Tongue (tissue), 2 donors: ENCODE results near the gene IRF5. TPM values are rescaled to one million over a fixed set of nuclear protein-coding genes. Genes with fewer than 3 reads are reported as not detected.
"Not testable (repeated sequence)": the region's sequence is repeated elsewhere in the genome, so short reads cannot be mapped to it uniquely, and the experiment has no call there.

ENCODE experiments used
- DNase-seq: peaks from one replicate; pipeline ENCODE4 v3.0.0-alpha.2; 2015
- total RNA-seq: library from RNA; depleted of rRNA; stranded (reverse); fragments of >200 nt; gene quantifications from one replicate; pipeline ENCODE4 v1.2.3, GENCODE V29; 2014

Gene IRF5
- total RNA-seq, 1 donor from 2014 or later, result 1.2 TPM

GRCh38 chr7:128939075-128939860, 1.5 kb downstream of the IRF5 start:
- no peak for DNase-seq

DNA sequence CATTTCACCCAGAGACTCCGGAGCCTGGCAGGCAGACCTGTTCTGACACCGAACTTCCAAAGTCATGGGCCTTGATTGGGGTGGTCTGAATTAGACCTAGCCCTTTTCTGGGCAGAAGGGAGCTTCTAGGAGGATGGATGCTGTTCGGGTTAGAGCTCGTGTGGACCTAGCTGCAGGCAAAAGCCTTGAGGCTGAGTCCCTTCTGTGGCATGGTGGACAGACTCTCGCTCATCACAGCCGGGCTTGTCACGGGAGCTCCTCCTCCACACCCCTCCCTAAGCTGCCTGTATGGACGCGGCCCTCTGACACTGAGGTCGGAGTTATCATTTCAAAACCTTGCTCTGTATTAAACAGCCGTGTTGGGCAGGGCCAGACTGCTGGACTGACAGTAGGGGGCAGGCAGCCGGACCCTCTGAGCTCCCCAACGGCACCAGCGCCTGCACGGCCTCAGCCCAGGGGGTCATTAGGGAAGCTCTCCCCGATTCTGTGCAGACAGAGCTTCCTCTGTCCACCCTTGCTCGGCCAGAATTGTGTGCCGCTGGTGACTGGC, 2.2 kb downstream of the IRF5 start:
- no peak for DNase-seq

GRCh38 chr7:128940494-128941322, 3.0 kb downstream of the IRF5 start:
- DNase-seq, result no peak

- DNase-seq, result no peak
Observed at GRCh38 chr7:128941323-128941890, 3.7 kb downstream of the IRF5 start.

DNA sequence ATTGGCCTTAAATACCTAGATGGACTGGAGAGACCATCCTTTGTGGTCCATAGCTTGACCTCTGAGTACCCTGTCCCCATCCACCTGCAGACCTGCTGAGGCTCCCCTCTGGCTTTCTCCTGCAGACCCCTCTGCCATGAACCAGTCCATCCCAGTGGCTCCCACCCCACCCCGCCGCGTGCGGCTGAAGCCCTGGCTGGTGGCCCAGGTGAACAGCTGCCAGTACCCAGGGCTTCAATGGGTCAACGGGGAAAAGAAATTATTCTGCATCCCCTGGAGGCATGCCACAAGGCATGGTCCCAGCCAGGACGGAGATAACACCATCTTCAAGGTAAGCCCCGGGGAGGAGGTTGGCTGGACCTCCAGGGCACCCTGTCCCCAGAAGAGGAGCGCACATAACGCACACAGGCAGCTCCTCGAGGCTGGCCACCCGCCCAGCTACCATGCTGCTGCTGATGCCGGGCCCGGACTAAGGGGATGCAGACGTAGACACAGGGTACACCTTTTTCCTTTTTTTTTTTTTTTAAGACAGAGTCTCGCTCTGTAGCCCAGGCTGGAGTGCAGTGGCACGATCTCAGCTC, 4.3 kb downstream of the IRF5 start:
- no peak for DNase-seq

DNA sequence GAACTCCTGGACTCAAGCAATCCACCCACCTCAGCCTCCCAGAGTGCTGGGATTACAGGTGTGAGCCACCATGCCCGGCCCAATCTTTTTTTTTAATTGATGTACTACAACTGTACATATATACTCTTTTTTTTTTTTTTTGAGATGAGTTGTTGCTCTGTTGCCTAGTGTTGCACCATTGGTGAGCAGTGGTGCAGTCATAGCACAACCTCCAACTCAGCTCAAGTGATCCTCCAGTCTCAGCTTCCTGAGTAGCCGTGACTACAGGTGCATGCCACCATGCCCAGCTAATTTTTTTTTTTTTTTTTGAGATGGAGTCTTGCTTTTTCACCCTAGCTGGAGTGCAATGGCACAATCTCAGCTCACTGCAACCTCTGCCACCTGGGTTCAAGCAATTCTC, 5.5 kb downstream of the IRF5 start:
- DNase-seq, result not testable (repeated sequence)

DNA sequence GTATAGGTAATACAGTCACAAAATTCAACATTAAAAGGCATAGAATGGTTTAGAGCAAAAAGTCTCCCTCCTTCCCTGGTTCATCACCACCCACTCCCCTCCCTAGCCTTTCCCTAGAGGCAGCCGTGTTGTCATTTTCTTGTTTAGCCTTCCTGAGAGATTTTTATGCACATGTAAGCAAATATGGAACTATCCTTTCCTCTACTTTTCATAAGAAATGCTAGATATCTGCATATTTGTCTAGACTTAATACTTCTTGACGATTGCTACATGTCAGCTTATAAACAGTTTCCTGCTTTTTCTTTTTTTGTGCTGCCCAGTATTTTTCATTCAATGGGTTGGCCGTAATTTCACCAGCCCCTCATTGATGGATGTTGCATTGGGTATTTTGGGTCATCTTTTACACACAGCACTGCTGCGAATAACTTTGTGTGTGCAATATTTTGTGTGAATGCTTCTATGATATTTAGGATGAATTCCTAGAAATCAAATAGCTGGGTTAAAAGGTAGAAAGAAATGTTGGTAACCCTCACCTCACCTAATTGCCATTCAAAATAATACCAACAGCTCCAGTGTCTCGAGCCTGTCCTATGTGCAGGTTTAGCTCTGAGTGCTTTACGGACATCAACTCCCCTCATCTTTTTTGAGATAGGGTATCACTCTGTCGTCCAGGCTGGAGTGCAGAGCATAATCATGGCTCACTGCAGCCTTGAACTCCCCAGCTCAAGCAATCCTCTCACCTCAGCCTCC, 6.9 kb downstream of the IRF5 start:
- DNase-seq, result no peak

- no peak for DNase-seq
Observed at GRCh38 chr7:128945668-128946366, 8.1 kb downstream of the IRF5 start.

DNA sequence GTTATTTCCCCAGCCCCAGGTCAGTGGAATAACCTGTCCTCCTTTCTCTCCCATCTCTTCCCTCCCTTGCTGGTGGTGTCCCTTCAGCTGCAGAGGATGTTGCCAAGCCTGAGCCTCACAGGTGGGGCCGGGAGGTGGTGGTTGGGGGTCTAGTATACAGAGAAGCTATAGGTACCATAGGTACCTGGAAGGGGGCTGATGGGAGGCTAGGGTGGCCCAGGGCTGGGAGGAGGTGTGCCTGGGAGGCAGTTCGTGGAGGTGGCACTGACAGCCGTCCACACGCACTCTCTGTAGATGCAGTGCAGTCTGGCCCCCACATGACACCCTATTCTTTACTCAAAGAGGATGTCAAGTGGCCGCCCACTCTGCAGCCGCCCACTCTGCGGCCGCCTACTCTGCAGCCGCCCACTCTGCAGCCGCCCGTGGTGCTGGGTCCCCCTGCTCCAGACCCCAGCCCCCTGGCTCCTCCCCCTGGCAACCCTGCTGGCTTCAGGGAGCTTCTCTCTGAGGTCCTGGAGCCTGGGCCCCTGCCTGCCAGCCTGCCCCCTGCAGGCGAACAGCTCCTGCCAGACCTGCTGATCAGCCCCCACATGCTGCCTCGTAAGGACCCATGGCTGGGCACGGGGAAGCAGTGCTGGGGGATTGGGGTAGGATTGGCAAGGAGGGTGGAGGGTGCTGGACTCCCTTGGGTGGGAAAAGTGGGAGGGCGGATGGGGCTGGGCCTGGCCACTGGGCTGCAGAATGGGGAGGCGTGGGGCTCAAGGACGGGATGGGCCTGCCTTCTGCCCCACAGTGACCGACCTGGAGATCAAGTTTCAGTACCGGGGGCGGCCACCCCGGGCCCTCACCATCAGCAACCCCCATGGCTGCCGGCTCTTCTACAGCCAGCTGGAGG, 9.5 kb downstream of the IRF5 start:
- DNase-seq, result no peak

DNA sequence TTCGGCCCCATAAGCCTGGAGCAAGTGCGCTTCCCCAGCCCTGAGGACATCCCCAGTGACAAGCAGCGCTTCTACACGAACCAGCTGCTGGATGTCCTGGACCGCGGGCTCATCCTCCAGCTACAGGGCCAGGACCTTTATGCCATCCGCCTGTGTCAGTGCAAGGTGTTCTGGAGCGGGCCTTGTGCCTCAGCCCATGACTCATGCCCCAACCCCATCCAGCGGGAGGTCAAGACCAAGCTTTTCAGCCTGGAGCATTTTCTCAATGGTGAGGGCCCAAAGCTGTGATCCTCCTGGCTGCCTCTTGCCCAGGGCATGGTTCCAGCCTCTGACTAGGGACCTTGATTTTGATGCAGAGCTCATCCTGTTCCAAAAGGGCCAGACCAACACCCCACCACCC, 10.1 kb downstream of the IRF5 start:
- DNase-seq, result no peak

- no peak for DNase-seq
Observed at GRCh38 chr7:128948312-128948973, 10.7 kb downstream of the IRF5 start.

GRCh38 chr7:128948976-128949760, 11.4 kb downstream of the IRF5 start:
- DNase-seq, result no peak

DNA sequence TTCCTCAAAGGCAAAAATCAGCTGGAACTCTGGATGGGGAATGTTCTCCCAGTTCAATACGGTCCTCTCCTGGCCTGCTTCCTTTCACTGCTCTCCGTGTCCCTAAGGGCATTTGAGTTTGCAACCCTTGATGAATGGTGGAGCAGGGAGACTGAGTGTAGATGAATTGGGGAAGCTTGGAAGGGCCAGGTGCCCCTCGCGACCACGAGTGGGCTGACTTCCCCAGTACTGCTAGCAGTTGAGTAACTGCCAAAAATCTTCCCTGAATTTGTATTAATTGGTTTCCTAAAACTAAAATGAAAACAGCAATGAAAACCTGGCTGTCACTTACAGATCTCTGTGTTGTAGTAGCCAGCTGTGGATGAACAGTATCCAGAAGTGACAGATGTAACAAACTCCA, 13.6 kb downstream of the IRF5 start:
- no peak for DNase-seq

DNA sequence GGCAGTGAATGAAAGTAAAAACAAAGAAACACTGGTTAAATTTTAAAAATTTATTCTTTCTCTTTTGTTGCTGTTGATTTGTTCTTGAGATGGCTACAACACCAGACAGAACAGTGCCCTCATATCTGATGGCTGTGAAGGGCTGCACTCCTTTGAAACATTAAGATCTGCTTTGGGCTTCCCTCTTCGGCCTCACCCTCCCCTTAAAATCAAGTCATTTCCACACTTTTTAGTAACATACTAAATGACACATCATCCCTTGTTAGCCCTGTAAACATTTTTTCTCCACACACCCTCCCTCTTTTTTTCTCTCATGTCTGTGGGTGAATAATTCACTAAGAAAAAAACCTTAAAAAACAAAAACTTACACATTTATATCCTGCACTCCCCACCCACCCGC, 16.4 kb downstream of the IRF5 start:
- DNase-seq, result no peak

- no peak for DNase-seq
Observed at GRCh38 chr7:128954830-128955802, 17.4 kb downstream of the IRF5 start.

GRCh38 chr7:128955981-128956380, 18.3 kb downstream of the IRF5 start:
- DNase-seq, result no peak

GRCh38 chr7:128959296-128959695, 21.6 kb downstream of the IRF5 start:
- DNase-seq, result no peak
